Subcutaneous adipose tissue (tissue), 4 donors: ENCODE results near the gene ROBO4. TPM values are rescaled to one million over a fixed set of nuclear protein-coding genes. Genes with fewer than 3 reads are reported as not detected.

Experiments used
- total RNA-seq, 4 donors: library from RNA; depleted of rRNA; stranded (reverse); fragments of >200 nt; gene quantifications; one replicate each; pipeline ENCODE4 v1.1.0, GENCODE V29; 2016
- TF ChIP-seq, protein P1 (sequence below): fragments of 450-650 bp; IDR thresholded peaks from one replicate; pipeline ENCODE4 v1.5.1; 2016; ENCODE audit warnings: low read depth, mild to moderate bottlenecking, control low read depth, antibody characterized with exemption, moderate library complexity

Gene ROBO4
- total RNA-seq, 4 donors from 2014 or later = 17.5 to 152 (median 21.0) TPM

DNA sequence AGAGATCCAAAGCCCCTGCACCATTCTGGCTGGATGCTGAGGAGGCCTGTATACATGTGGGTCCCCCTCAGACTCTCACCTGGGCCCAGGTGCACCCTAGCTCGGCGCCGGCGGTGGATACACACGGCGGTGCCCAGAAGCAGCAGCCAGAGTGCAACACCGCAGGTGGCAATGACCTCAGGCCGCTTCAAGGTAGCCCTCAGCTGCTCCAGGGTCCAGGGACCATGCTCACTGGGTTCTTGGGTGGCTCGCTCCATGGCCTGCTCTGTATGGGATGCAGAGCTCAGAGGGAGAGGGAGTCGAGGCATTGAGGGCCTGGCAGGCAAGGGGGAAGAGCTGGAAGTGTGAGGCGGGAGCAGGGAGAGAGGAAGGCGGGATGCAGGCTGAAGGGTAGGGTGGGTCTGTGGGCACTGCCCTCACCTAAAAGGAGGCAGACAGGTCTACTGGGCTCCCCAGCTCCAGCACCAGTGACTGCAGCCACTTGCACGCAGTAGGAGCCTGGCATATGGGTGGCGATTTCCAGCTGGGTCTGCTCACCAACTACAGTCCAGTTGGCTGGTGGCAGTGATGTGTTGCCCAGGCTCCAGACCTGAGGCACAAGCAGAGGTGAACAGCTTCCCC, 3.8 kb downstream of the ROBO4 start:
- TF ChIP-seq, protein P1, sequence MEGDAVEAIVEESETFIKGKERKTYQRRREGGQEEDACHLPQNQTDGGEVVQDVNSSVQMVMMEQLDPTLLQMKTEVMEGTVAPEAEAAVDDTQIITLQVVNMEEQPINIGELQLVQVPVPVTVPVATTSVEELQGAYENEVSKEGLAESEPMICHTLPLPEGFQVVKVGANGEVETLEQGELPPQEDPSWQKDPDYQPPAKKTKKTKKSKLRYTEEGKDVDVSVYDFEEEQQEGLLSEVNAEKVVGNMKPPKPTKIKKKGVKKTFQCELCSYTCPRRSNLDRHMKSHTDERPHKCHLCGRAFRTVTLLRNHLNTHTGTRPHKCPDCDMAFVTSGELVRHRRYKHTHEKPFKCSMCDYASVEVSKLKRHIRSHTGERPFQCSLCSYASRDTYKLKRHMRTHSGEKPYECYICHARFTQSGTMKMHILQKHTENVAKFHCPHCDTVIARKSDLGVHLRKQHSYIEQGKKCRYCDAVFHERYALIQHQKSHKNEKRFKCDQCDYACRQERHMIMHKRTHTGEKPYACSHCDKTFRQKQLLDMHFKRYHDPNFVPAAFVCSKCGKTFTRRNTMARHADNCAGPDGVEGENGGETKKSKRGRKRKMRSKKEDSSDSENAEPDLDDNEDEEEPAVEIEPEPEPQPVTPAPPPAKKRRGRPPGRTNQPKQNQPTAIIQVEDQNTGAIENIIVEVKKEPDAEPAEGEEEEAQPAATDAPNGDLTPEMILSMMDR = no peak

DNA sequence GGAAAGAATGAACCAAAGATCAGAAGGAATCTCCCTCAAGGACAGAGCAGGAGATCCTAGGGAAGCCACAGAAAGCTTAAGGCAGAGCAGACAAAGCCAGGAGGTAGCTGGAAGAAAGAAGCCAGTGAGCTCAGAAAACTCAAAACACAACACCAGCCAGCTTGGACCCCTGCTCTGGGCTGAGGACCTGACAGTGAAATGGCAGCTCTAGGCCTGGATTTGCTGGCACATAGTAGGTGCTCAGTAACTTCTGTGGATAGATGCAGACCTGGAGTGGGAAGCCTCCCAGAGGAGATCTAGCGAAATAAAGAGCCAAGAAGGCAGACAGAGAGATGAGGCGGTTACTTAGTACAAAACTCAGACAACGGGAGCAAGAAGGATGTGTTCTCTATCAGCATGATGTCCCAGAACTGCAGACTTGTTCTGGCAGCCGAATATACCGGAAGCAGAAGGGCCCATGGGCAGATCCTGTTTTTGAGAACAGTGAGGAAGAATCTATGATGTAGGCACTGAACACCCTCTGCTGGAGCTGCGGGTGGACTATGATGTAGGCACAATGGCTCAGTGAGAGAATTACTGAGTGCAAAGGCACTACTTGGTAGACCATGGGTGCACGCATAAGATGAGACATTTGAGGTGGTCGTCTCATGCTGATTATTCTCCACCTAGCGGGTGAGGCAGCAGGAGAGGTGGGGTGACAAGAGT, 4.8 kb downstream of the ROBO4 start:
- TF ChIP-seq, protein P1 = no peak

DNA sequence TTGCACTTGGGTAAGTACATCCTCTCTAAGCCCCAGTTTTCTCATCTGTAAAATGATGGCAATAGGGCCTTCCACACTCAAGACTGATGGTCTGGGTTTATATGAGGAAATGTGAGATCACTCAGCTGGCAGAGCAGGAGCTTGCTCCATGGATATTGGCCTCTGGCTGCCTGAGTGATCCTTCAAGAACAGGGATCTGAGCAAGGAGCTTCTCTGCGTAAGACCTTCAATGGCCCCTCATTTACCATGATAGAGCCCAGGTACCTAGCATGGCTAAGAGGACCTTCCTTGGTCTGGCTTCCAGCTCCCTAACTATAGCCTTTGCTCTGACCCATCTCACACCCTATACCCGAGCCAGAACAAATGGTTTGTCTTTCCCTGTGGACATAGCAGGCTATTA, 5.5 kb downstream of the ROBO4 start:
- TF ChIP-seq, protein P1 = no peak

- TF ChIP-seq, protein P1 = no peak
Measured at GRCh38 chr11:124891373-124891861, 6.2 kb downstream of the ROBO4 start.

- TF ChIP-seq, protein P1 = no peak
Measured at GRCh38 chr11:124890683-124891372, 6.8 kb downstream of the ROBO4 start.

DNA sequence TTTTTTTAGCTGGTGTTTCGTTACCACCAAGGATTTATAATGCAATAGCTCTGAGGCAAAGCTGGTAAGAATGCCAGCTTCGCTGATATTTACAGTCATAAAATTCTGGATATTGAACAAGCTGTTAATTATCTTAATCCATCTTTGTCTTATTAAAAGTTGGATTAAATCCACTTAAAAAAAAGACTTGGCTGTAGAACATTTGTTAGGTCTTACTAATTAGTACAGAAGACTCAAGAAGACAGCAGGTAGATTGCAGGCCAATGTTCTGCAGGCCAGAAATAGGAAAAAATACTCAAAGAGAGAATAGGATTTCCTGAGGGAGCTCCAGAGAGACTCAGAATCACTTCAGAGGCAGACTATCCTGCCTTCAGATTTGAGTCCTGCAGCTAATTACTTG, 7.5 kb downstream of the ROBO4 start:
- TF ChIP-seq, protein P1 = no peak
